NOMO-1 treated with DMSO at 0.1 percent for 48 hours (cell line): ENCODE results near the gene STK38.
"Not testable (repeated sequence)": the region's sequence is repeated elsewhere in the genome, so short reads cannot be mapped to it uniquely, and the experiment has no call there.

Experiments
- DNase-seq: peaks from one replicate; lab custom pipeline; 2025; ENCODE audit not compliant: unreplicated experiment; lab: John Stamatoyannopoulos, UW

STK38 gene

DNA sequence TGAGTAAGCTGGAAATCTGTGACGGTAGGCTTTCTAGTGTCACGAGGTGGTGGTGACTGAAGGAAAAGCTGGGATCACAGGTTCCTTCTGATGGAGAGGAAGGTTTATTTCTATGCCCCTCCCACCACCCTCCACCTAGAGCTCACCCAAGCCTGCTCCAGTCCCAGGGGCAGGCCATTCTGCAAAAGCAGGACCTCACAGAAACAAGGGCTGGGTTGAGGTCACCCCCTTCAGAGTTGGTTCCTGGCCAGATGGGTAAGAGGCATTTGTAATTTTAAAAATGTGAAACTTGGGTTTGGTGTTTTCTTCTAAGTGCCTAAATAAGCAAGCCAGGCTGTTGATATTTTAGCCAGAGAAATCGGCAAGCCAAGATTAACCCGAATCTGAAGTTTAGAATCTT is 57.9 kb downstream of the STK38 start:
- no peak for DNase-seq

DNA sequence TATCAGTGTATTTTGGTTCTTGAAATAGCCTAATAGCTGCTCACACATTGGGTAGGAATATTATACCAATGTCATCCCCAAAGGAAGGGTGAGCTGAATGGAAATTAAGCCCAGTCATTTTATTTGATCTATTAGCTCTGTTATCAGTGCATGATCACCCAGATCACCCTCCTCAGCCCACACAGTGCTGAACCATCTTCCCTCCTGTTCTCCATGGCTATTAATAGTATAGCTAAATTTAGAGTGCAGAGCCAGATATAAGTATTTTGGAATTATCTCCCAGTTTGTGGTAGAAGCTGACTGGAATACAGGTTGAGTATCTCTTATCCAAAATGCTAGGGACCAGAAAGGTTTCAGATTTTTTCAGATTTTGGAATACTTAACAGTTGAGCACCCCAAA is 59.1 kb downstream of the STK38 start:
- no peak for DNase-seq

DNA sequence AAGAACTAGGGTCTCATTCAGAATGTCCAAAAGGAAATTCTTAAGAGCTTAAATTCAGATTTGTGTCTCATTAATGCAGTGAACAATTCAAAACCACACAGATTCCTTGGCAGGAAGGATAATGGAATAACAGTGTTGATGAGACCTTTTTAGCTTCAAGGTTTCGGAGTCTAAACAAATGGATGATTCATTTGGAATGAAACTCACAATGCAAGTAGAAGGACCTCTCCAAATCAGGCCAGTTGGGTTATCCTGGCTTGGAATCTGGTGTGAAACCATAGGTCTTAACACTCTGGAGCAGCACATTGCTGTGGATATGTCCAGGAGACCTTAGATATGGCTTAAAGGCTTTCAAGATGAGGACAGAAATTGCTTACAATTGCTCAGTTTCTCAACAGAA is 59.6 kb downstream of the STK38 start:
- DNase-seq = no peak

DNA sequence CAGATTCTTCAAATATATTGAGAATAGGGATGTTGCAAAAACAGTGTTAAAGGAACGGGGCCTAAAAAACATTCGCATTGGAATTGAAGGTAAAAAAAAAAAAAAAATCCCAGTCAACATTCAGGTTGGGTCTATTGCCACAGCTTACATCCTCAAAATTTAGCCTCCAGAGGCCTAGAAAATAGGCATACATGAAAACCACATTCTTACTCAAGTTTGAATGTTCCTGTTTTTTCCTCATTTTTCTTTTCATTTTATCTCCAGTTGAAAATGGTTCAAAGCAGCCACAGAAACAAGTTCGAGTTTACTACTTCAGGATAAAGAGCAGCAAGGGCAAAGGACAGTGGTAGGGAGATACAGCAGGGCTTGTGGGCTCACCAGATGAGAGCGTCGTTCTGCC is 62.5 kb downstream of the STK38 start:
- DNase-seq = peak; percentile 22

DNA sequence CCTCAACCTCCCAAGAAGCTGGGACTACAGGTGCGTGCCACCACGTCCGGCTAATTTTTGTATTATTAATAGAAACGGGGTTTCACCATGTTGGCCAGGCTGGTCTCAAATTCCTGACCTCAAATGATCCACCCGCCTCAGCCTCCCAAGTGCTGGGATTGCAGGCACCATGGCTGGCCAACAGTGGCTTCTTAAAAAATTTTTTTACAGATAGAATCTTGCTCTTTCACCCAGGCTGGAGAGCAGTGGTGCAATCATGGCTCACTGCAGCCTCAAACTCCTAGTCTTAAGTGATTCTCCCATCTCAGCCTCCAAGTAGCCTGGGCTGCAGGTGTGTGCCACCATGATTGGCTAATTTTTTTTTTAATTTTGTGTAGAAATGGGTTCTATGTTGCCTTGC is 64.0 kb downstream of the STK38 start:
- not testable (repeated sequence) for DNase-seq

DNA sequence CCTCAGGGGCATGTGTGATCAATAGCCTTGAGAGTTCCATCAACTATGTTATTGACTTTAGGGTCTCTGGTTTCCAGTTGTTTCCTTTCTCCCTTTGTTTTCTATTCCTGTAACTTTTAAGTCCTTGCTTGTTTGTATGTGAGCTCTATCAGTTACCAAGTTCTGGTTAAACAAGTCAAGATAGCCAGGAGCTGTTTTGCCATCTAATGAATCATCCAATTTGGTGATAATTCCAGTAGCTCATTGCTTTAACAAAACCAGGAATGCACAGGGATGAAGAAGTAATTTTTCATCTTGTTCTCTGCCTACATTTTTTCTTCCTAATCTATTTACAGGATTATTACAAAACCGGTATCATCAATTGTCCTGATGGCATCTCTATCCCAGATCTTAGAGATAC is 68.0 kb downstream of the STK38 start:
- DNase-seq = no peak

DNA sequence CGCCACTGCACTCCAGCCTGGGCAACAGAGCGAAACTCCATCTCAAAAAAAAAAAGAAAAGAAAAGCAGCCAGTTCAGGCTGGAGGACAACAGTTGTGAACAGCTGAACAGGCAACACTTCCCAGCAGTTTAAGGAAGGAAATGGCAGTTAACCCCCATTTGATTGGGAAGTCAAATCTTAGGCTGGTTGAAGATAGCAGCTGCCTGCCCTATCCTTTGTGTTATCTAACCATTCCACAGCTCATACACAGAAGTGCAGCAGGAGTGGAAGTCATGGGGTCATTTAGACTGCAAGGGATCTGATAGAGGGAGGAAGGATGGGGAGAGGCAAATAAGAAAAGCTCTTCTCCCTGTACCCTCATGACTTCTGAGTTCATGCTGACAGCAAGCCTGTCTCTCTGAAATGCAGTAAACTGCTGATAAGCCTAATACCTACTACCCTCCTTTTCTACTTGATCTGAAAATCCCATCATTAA is 69.2 kb downstream of the STK38 start:
- DNase-seq = peak; percentile 17

DNA sequence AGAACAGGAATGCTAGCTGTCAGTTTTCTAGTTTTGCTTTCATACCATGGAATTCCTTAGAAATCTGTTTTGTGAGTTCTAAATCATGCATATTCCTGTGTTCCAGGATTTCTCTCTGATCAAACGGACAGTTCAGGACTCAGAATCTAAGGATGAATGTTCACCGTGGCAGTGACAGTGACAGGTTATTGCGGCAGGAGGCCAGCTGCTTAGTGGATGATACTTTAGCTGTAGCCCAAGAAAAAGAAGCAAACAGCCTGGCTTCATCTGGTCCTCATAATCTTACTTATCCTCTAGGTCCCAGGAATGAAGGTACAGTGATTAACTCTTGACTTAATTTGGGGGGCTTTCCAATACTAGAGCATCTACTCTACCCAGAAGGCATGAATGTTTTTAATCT is 77.3 kb downstream of the STK38 start:
- no peak for DNase-seq

DNA sequence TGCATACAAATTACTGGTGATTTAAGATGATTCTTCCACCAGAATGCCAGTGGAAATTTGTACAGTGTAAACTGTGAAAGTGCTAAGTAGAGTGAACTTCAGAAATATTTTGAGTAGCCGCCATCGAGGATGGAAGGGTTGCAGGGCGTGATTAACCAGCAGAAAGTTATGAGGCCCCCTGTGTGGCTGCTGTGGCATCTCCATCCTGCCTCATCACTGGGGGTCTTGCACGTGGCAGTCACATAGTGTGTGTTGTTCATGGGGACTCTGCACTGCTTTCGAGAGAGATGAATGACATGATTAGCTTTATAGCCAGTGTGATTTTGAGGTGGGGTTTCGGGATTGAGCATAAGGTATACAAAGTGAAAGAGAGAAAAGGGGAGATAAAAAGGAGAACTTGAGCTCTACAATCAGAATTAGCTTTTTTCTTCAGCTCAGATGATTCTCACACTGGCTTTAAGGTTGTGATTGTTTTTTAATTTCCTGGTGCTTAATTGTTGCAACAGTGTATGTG is 78.1 kb downstream of the STK38 start:
- no peak for DNase-seq

DNA sequence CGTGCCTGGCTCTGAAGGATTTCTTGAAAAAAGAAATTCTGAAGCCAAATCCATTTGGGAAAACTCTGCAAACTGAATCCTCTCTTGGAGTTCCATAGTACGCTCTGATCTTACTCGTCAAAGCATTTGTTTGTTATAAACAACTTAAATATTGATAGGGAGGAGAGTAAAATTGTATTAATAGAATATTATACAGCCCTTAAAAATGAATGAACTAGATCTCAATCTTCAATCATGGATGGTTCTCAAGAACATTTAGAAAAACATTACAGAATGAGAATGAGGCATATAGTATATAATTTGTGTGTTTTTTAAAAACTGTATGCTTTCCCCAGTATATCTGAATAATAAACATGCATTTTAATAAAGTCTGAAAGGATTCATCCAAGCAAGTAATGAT is 79.7 kb downstream of the STK38 start:
- DNase-seq = no peak

DNA sequence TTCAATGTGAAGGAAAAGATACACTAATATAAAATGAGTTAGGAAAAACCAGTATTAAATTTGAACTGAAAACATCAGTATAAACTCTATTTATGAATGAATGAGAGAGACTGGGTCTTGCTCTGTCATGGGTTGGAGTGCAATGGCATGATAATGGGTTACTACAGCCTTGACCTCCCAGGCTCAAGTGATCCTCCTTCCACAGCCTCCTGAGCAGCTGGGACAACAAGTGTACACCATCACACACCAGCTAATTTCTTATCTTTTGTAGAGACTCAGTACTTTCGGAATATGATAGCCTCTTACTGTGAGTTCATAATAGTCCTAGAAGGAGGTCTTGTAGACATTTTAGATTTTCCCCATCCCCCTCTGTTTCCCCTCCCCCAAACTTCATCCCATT is 83.0 kb downstream of the STK38 start:
- no peak for DNase-seq

DNA sequence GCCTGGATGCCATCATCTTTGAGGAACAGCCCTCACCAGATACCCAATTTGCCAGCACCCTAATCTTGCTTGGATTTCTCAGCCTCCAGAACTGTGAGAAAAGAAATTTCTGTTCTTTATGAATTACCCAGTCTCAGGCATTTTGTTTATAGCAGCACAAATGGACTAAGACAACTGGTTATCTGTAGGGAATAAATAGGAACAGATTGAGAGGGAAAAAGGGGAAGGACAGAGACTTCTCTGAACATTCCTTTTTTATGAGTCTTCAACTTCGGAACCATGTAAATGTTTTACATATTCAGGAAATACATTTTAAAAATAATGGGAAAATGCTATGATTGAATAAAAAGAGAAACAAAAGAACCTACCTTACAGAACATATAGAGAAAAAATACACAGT is 83.6 kb downstream of the STK38 start:
- no peak for DNase-seq

DNA sequence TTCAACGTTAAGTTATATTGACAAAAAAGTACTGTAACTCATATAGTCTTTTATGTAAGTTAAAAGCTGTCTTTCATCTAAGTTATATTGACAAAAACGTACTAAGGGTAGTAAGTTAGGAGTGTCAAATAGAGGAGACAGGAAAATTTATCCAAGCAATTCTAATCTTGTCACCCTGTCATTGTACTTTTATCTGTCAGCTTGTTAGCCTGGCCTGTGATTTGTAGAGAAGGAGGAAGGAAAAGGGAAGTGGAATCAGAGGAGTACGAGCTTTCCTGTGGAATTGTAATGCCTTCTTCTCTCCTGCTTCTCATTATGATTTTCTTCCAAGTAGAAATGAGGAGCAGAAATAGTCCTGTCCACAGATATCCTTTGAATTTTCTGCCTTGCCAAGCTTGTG is 85.6 kb downstream of the STK38 start:
- DNase-seq = no peak

DNA sequence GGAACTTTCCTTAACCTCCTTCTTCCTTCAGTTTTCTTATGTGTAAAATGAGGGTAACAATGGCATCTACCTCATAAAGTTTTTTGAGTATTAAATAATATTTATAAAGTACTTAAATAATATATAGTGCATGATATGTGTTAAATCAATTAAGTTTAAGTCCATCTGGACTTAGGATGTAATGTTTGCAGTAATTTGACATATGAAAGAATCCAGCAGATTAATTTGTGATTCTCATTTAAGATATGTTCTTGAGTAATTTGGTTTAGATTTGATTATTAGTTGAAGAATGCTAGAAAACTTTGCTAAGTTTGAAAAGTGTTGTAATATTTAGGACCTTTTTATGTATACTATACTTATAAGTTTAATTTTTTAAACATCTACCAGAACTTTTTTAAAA is 86.4 kb downstream of the STK38 start:
- DNase-seq = no peak

DNA sequence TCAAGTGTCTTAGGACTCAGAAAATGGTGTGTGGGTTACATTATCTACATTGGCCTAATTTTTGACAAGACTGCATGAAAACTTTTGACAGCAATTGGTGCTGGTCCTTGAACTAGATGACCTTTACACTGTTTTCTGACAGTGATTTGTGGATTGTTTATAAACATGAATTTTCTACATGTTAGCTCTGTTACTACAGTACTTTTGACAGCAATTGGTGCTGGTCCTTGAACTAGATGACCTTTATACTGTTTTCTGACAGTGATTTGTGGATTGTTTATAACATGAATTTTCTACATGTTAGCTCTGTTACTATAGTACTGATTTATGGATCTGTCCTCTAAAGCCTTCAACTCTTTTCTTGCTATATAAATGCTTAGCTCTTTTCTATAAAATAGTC is 87.8 kb downstream of the STK38 start:
- no peak for DNase-seq

DNA sequence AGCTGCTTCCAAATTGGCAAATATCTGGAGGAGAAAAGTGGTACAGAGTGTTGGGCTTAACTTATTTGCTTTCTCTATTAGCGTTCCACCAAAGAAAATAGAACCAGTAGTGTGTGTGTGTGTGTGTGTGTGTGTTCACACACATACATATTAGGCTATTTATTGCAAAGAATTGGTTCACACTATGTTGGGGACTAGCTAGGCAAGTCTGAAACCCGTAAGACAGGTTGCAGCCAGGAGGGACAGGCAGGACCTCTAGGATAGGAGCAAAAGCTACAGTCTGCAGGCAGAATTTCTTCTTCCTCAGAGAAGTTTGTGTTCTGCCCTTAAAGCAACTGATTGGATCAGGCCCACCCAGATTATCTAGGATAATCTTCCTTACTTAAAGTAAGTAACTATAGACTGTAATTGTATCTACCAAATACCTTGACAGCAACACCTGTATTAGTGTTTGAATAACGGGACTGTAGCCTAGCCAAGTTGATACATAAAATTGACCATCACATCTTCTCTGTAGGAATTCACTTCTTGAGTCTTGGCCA is 91.7 kb downstream of the STK38 start:
- DNase-seq = no peak

DNA sequence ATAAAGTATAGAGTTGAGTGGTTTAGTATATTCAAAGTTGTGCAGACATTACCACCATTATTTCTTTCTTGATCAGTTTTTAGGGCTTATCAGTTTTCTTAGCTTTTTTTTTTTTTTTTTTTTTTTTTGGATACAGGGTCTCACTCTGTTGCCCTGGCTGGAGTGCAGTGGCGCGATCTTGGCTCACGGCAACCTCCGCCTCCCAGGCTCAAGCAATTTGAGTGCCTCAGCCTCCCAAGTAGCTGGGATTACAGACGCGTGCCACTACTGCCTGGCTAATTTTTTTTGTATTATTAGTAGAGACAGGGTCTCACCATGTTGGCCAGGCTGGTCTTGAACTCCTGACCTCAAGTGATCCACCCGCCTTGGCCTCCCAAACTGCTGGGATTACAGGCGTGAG is 94.4 kb downstream of the STK38 start:
- not testable (repeated sequence) for DNase-seq

DNA sequence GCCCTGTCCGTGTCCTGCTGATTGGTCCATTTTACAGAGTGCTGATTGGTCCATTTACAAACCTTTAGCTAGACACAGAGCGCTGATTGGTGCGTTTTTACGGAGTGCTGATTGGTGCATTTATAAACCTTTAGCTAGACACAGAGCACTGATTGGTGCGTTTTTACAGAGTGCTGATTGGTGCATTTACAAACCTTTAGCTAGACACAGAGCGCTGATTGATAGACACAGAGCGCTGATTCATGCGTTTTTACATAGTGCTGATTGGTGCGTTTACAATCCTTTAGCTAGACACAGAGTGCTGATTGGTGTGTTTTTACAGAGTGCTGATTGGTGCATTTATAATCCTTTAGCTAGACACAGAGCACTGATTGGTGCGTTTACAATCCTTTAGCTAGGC is 98.1 kb downstream of the STK38 start:
- not testable (repeated sequence) for DNase-seq

DNA sequence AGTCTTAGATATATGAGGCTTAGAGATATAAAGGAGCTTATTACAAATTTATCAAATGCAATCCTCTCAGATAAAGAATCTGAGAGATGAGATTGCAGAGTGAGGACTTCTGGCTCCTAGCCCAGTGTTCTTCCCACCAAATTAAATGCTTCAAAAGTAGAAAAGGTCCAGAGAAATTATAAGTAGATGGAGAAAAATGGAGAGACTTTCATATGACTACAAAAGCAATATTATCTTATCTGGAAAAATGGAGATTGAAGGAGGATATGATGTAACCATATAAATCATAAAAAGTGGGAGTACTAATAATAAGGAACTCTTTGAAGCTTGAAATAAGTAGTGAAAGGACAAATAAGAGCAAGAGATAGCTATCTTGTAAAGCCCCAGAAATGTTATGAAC is 101.7 kb downstream of the STK38 start:
- no peak for DNase-seq

DNA sequence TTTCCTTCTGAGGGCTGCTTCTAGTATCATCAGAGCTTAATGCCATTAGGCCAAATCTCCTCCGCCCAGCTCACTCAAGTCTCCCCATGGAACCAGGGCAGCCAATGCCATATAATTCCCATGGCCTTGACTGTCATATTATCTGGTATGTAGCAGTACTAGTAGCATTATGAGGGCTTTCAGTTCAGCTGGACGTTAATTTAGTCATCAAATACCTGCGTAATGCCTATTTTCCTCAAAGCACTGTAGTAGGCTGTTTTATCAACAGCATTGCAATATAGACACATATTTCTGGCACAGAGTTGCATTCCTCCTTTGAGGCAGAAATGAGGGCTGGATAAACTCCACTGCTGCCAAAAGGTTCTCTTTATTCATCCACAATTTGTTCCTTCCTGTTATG is 102.8 kb downstream of the STK38 start:
- DNase-seq = no peak
